NCI-H2107 treated with DMSO at 0.1 percent for 48 hours (cell line): ENCODE data around the gene WT1.
"Not testable (repeated sequence)": the region's sequence is repeated elsewhere in the genome, so short reads cannot be mapped to it uniquely, and the experiment has no call there.

ENCODE experiments used
- DNase-seq: peaks from one replicate; lab custom pipeline; 2025; ENCODE audit not compliant: unreplicated experiment; lab: John Stamatoyannopoulos, UW

Gene WT1

GRCh38 chr11:32435511-32435941, at the start of gene WT1:
Gene WT1, minus strand, starts transcription at chr11:32435539.
- no peak for DNase-seq

DNA sequence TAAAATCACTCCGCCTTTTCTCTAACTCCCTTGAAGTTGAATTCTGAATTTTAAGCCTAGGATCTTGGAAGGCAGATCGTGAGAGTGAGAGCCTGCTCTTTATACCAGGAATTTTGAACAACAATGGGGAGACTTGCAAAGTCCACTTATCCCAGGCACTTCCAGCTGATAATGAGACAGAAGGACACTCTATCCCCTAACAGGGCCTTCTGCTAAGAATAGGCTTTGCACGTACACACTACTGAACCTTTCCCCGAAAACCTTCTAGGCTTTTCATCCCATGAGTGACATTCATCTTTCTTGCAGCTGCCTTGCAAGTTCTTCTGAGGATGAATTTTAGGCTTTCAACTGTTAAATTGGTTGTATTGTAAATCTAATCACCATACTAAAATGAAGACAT, 44.0 kb upstream of the WT1 start:
- DNase-seq = no peak

DNA sequence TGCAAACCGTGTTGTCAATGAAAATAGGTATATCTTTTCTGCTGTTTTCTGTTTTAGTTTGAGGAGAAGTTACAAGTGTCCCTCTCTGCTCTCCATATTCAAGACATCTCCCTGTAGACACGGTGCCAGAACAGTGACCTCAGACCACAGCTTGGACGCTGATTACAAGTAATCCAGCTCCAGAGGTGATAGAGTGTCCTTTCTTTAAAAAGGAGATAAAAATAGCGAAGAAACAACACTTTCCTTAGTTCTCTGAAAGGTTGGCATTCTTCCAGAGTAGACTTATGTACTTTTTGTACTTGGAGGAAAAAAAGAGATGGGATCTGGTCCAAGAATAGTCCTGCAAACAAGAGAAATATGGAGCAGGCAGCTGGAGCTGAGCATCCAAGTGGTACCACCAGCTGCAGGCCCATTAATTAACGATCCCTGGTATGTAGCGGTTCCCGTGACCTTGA, 43.0 kb upstream of the WT1 start:
- DNase-seq = no peak

- no peak for DNase-seq
Measured at GRCh38 chr11:32473282-32473909, 38.1 kb upstream of the WT1 start.

GRCh38 chr11:32472226-32472625, 36.9 kb upstream of the WT1 start:
- DNase-seq = no peak

GRCh38 chr11:32471544-32471943, 36.2 kb upstream of the WT1 start:
- not testable (repeated sequence) for DNase-seq

- DNase-seq = no peak
Measured at GRCh38 chr11:32469791-32470190, 34.5 kb upstream of the WT1 start.

- no peak for DNase-seq
Measured at GRCh38 chr11:32466279-32466915, 31.1 kb upstream of the WT1 start.

GRCh38 chr11:32464078-32464477, 28.7 kb upstream of the WT1 start:
- no peak for DNase-seq

- DNase-seq = no peak
Measured at GRCh38 chr11:32462011-32462690, 26.8 kb upstream of the WT1 start.

DNA sequence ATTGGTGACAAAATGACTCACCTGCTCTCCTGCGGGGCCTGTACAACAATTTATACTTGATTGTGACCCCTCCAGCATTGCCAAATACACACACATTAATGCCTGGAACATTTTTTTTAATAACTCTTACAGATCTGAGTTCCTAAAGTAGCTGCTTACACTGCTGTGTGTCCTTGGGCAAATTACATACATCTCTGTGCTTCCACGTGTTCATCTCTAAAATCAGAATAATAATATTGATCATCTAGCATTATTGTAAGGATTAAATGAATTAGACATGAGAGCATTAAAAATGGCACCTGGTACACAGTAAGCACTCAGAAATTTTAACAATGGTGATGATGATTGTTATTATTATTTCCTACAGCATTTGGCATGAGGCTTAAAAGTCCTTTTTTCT, 21.5 kb upstream of the WT1 start:
- DNase-seq = no peak

DNA sequence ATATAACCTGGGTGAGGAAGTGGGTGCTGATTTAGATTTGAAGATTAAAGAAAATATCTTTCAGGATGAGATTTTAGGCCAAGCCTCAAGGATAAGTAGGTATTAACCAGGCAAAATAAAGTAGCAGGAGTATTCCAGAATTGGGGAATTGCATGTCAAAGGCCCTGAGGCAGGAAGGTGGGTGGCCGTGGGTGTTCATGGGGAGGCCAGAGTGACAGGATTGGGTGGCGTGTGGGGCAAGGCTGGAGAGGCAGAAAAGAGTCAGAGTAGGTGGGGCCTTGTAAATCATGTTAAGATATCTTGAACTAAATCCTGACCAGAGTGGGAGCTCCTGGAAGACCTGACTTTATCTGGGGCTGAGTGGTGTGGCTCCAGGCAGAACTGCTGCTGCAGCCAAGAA, 19.7 kb upstream of the WT1 start:
- no peak for DNase-seq

DNA sequence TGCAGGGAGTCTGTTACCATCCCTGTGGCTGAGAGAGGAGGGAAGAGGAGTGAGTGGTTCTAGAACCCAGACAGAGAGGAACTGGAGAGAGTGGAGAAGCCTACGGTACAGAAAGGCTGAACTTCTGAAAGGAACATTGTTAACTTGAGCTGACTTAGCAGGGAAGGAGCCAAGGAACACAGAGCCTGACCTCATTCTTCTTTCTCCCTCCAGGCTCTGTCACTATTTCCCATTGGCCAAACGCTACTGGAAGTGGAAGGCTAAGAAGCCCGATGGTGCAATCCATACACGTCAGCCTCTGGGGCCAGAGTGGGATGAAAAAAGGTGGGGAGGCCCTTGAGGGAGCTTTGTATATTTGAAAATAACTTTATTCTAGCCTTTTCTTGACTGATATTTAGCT, 16.5 kb upstream of the WT1 start:
- DNase-seq = no peak

- DNase-seq = no peak
Measured at GRCh38 chr11:32450372-32450771, 15.0 kb upstream of the WT1 start.

GRCh38 chr11:32448232-32448631, 12.9 kb upstream of the WT1 start:
- no peak for DNase-seq

- no peak for DNase-seq
Measured at GRCh38 chr11:32447252-32447651, 11.9 kb upstream of the WT1 start.

- no peak for DNase-seq
Measured at GRCh38 chr11:32446227-32446626, 10.9 kb upstream of the WT1 start.

DNA sequence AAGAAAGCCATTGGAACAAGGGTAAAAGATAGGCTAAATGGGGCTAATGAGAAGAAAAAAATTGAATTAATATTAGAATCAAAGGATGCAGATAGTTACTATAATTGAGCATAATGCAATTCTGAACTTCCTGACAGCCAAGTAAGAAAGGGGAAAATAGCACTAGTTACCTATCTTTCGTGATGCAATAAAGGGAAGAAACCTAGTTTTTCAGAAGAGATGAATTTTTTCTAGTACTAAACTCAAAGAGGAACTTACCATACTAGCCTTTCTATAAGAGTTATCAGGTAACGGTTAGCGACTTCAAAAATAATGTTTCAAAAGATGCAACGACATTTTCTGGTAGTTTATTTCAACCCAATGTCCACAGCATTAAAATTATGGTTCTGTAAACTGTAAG, 8.8 kb upstream of the WT1 start:
- no peak for DNase-seq

- DNase-seq = no peak
Measured at GRCh38 chr11:32440916-32441315, 5.6 kb upstream of the WT1 start.

DNA sequence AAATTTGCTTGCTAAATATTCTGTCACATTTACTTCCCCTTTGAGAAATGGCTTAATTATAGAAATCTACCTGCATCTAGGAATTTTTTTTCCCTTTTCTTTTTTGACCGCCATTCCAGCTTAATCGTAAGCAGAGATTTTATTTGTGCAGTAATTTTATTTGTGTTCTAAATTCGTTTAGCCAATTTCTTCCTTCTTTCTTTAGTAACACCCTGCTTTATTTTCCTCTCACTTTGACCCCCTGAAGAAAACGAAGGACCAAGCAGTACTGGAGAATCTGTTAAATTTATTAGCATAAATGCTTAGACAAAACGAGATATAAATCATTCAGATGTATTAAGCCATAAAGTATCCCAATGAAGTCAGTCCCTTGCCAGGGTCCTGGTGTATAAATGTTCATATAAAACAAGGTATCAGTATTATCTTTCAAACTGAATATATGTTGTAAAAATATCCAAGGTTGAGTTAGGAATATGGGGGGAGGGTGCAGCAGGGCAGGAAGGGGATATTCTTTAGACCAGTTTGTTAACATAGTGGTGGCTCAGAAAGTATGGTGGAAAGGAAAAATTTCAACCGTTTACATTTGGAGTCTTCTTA, 5.1 kb upstream of the WT1 start:
- no peak for DNase-seq

GRCh38 chr11:32439501-32440210, 4.3 kb upstream of the WT1 start:
- DNase-seq = no peak
